SK-N-SH treated with all-trans-retinoic acid at 6 μM for 48 hours (cell line): ENCODE results near the gene SRBD1.

Experiments used
- ATAC-seq: fragments of 200-7000 bp; cut with Tn5 transposase; 3 replicates; pipeline ENCODE4 v1.9.1; 2020; ENCODE audit warnings: mild to moderate bottlenecking, moderate library complexity
- ARNTL ChIP-seq: fragments of 450-650 bp; formaldehyde crosslinking; IDR thresholded peaks from 2 replicates; pipeline ENCODE4 v1.5.0; 2020; ENCODE audit warnings: low read depth, mild to moderate bottlenecking, moderate library complexity, borderline replicate concordance
- CREB5 ChIP-seq: fragments of 250-450 bp; sonication (Bioruptor Pico); IDR thresholded peaks from 2 replicates; pipeline ENCODE4 v1.5.1; 2020; ENCODE audit warnings: low read depth, mild to moderate bottlenecking, moderate library complexity
- CSDC2 ChIP-seq: fragments of 250-450 bp; sonication (Bioruptor Pico); IDR thresholded peaks from 2 replicates; pipeline ENCODE4 v1.5.0; 2020; ENCODE audit warnings: mild to moderate bottlenecking, moderate library complexity
- ESRRG ChIP-seq: fragments of 250-450 bp; sonication (Bioruptor Pico); IDR thresholded peaks from 2 replicates; pipeline ENCODE4 v1.6.1; 2021; ENCODE audit warnings: mild to moderate bottlenecking
- GLIS3 ChIP-seq: fragments of 250-450 bp; sonication (Bioruptor Pico); IDR thresholded peaks from 2 replicates; pipeline ENCODE4 v1.5.0; 2020; ENCODE audit warnings: mild to moderate bottlenecking, moderate library complexity
- ISL1 ChIP-seq: fragments of 250-450 bp; sonication (Bioruptor Pico); IDR thresholded peaks from 2 replicates; pipeline ENCODE4 v2.1.2; 2022; ENCODE audit warnings: mild to moderate bottlenecking, moderate library complexity
- OSR1 ChIP-seq: fragments of 250-450 bp; sonication (Bioruptor Pico); IDR thresholded peaks from 2 replicates; pipeline ENCODE4 v1.8.0; 2022; ENCODE audit warnings: moderate library complexity, mild to moderate bottlenecking, inconsistent platforms
- PATZ1 ChIP-seq: fragments of 250-450 bp; sonication (Bioruptor Pico); IDR thresholded peaks from 2 replicates; pipeline ENCODE4 v1.8.0; 2020; ENCODE audit warnings: mild to moderate bottlenecking, moderate library complexity, borderline replicate concordance
- POU6F1 ChIP-seq: fragments of 250-450 bp; sonication (Bioruptor Pico); IDR thresholded peaks from 2 replicates; pipeline ENCODE4 v1.8.0; 2021; ENCODE audit warnings: low read depth, mild to moderate bottlenecking, moderate library complexity, borderline replicate concordance
- RARB ChIP-seq: fragments of 250-450 bp; sonication (Bioruptor Pico); IDR thresholded peaks from 2 replicates; pipeline ENCODE4 v1.8.0; 2021; ENCODE audit warnings: mild to moderate bottlenecking, moderate library complexity
- SNAI2 ChIP-seq: fragments of 250-450 bp; sonication (Bioruptor Pico); IDR thresholded peaks from 2 replicates; pipeline ENCODE4 v1.5.0; 2020; ENCODE audit warnings: mild to moderate bottlenecking, moderate library complexity
- TCF4 ChIP-seq: fragments of 250-450 bp; sonication (Bioruptor Pico); IDR thresholded peaks from 2 replicates; pipeline ENCODE4 v1.8.0; 2021; ENCODE audit warnings: mild to moderate bottlenecking, moderate library complexity, borderline replicate concordance
- TOX ChIP-seq: fragments of 250-450 bp; sonication (Bioruptor Pico); IDR thresholded peaks from 2 replicates; pipeline ENCODE4 v1.8.0; 2021; ENCODE audit warnings: mild to moderate bottlenecking, moderate library complexity, borderline replicate concordance
- TSHZ2 ChIP-seq: fragments of 250-450 bp; sonication (Bioruptor Pico); IDR thresholded peaks from 2 replicates; pipeline ENCODE4 v1.5.0; 2020; ENCODE audit warnings: mild to moderate bottlenecking, moderate library complexity
- ZC3H10 ChIP-seq: fragments of 250-450 bp; sonication (Bioruptor Pico); IDR thresholded peaks from 2 replicates; pipeline ENCODE4 v1.5.1; 2021; ENCODE audit warnings: mild to moderate bottlenecking, moderate library complexity
- ZFP3 ChIP-seq: fragments of 250-450 bp; sonication (Bioruptor Pico); IDR thresholded peaks from 2 replicates; pipeline ENCODE4 v1.5.0; 2020; ENCODE audit warnings: mild to moderate bottlenecking, moderate library complexity
- ZFP30 ChIP-seq: fragments of 450-650 bp; formaldehyde crosslinking; IDR thresholded peaks from 2 replicates; pipeline ENCODE4 v1.5.0; 2022; ENCODE audit warnings: mild to moderate bottlenecking, moderate library complexity
- ZNF565 ChIP-seq: fragments of 450-650 bp; formaldehyde crosslinking; conservative IDR thresholded peaks from 2 replicates; pipeline ENCODE4 v1.5.0; 2020; ENCODE audit warnings: low read depth, mild to moderate bottlenecking, moderate library complexity
- ZNF70 ChIP-seq: fragments of 450-650 bp; formaldehyde crosslinking; IDR thresholded peaks from 2 replicates; pipeline ENCODE4 v1.5.0; 2020; ENCODE audit warnings: mild to moderate bottlenecking, moderate library complexity
- ZNF8 ChIP-seq: fragments of 450-650 bp; formaldehyde crosslinking; IDR thresholded peaks from 2 replicates; pipeline ENCODE4 v1.5.0; 2020; ENCODE audit warnings: mild to moderate bottlenecking, moderate library complexity
- TF ChIP-seq, protein P1 (sequence below): fragments of 250-450 bp; sonication (Bioruptor Pico); IDR thresholded peaks from 2 replicates; pipeline ENCODE4 v1.5.1; 2021; ENCODE audit warnings: mild to moderate bottlenecking, moderate library complexity

SRBD1 gene

DNA sequence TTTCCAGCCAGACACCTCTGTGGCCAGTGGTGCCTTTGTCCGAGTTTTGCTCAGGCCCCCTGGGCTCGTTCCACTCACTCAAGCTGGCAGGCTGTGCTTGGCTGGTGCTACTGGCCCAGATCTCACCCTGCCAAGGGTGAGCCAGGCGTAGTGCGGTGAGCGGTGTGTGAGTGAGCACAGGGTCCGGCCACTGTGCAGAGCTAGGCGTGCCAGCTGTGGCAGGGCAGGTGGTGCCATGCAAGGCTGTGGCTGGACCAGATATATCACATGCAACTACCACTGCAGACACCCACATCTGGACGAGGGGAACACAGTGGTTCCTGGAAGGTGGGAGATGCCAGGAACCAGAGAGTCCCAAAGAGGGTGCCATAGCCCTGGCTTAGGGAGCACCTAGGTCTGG lies 70.1 kb downstream of the SRBD1 start:
- TF ChIP-seq ZNF8 (CRISPR knock-in tag) = no peak
- no peak for TF ChIP-seq TOX (CRISPR knock-in tag)
- no peak for ATAC-seq

DNA sequence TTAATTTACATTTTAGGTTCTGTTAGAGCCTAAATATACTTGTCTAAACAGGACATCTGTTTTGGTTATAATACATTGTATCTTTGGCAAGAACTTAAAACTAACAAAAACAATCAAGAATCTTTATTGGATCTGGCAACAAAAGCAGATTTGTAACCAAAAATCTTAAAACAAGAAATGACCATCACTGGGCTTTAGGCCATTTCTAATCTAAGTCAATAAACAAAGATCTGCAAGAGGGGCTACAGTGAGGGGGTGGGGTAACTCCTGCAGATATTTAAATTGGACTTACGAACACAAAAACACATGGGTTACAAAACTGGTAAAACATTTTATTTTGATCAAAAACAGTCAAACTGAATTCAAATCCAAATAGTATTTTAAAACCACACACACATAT lies 77.3 kb downstream of the SRBD1 start:
- no peak for ATAC-seq

DNA sequence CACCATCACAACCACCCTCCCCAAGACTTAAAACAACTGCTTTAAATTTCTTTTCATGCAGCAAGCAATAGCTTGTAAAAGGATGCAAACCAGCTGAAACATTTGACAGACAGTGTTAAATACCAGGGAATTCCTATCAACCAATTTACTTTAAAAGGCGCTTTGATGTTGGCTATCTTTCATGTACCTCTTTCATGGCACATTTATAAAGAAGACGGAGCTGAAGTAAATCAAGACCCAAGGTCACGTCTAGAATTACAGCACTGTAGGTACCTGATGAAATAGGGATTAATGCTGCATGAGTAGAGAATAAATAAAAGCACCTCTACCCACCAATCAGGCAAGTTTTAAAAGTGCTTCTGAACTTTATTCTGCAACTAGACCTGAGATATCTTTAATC lies 78.9 kb downstream of the SRBD1 start:
- no peak for TF ChIP-seq ZC3H10 (CRISPR knock-in tag)
- no peak for TF ChIP-seq ZNF70 (CRISPR knock-in tag)
- TF ChIP-seq, protein P1, sequence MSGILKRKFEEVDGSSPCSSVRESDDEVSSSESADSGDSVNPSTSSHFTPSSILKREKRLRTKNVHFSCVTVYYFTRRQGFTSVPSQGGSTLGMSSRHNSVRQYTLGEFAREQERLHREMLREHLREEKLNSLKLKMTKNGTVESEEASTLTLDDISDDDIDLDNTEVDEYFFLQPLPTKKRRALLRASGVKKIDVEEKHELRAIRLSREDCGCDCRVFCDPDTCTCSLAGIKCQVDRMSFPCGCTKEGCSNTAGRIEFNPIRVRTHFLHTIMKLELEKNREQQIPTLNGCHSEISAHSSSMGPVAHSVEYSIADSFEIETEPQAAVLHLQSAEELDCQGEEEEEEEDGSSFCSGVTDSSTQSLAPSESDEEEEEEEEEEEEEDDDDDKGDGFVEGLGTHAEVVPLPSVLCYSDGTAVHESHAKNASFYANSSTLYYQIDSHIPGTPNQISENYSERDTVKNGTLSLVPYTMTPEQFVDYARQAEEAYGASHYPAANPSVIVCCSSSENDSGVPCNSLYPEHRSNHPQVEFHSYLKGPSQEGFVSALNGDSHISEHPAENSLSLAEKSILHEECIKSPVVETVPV (CRISPR knock-in tag) = no peak
- TF ChIP-seq RARB (CRISPR knock-in tag) = no peak
- no peak for TF ChIP-seq TCF4 (CRISPR knock-in tag)
- TF ChIP-seq CSDC2 (CRISPR knock-in tag) = no peak
- no peak for TF ChIP-seq TOX (CRISPR knock-in tag)
- no peak for TF ChIP-seq SNAI2 (CRISPR knock-in tag)
- TF ChIP-seq ZNF565 (CRISPR knock-in tag) = no peak
- no peak for TF ChIP-seq ZFP30 (CRISPR knock-in tag)
- no peak for TF ChIP-seq PATZ1
- ATAC-seq = no peak

More for the DNA sequence above, 77.3 kb downstream of the SRBD1 start:
- TF ChIP-seq ZFP30 (CRISPR knock-in tag) (no peak), ZNF8 (CRISPR knock-in tag) (no peak), ZNF565 (CRISPR knock-in tag) (no peak), ZNF70 (CRISPR knock-in tag) (no peak), TOX (CRISPR knock-in tag) (no peak), ZFP3 (CRISPR knock-in tag) (no peak), ZC3H10 (CRISPR knock-in tag) (no peak), SNAI2 (CRISPR knock-in tag) (no peak), POU6F1 (no peak), GLIS3 (CRISPR knock-in tag) (no peak), ESRRG (CRISPR knock-in tag) (no peak), CSDC2 (CRISPR knock-in tag) (no peak), ARNTL (CRISPR knock-in tag) (no peak)

GRCh38 chr2:45524016-45524415 lies 87.1 kb downstream of the SRBD1 start:
- no peak for ATAC-seq
- TF ChIP-seq POU6F1 = no peak
- no peak for TF ChIP-seq TCF4 (CRISPR knock-in tag)
- no peak for TF ChIP-seq ISL1 (CRISPR knock-in tag)
- TF ChIP-seq TSHZ2 = no peak
- TF ChIP-seq CREB5 = no peak
- TF ChIP-seq GLIS3 (CRISPR knock-in tag) = no peak
- TF ChIP-seq ZNF565 (CRISPR knock-in tag) = no peak
- no peak for TF ChIP-seq CSDC2 (CRISPR knock-in tag)
- no peak for TF ChIP-seq ZNF8 (CRISPR knock-in tag)
- no peak for TF ChIP-seq TOX (CRISPR knock-in tag)
- TF ChIP-seq ARNTL (CRISPR knock-in tag) = no peak
- TF ChIP-seq OSR1 (CRISPR knock-in tag) = no peak
- TF ChIP-seq ZC3H10 (CRISPR knock-in tag) = no peak
- no peak for TF ChIP-seq ZFP3 (CRISPR knock-in tag)
- TF ChIP-seq ZNF70 (CRISPR knock-in tag) = no peak
- TF ChIP-seq, protein P1 (CRISPR knock-in tag) = no peak
- TF ChIP-seq RARB (CRISPR knock-in tag) = no peak
- no peak for TF ChIP-seq ESRRG (CRISPR knock-in tag)
